Caco-2 (cell line): ENCODE results near the gene RUNDC3A. TPM values are rescaled to one million over a fixed set of nuclear protein-coding genes. Genes with fewer than 3 reads are reported as not detected.

Experiments used
- BruUV-seq: library from RNA; stranded (reverse); fragments of 400-500 nt; replicated peaks from 2 replicates; lab custom pipeline; 2021; lab: Mats Ljungman, UMichigan
- CTCF ChIA-PET: fragments of 300-600 bp; sonication (Branson Sonifier 250); formaldehyde crosslinking; loops from one replicate; lab custom pipeline; 2022; ENCODE audit warnings: antibody characterized with exemption; lab: Charles Lee
- POLR2A ChIA-PET: fragments of 300-600 bp; sonication (Branson Sonifier 250); formaldehyde crosslinking; loops from one replicate; lab custom pipeline; 2022; ENCODE audit warnings: antibody characterized with exemption; lab: Charles Lee
- DNase-seq, 2 experiments: peaks; one replicate each; pipeline versions ENCODE4 v3.0.0 to v3.0.0-alpha.2; 2020 to 2022
- H3K27me3 ChIP-seq: replicated peaks from 2 replicates; pipeline ENCODE4 v1.6.0; 2011; ENCODE audit warnings: low read length; ENCODE audit not compliant: control insufficient read depth, insufficient read depth
- H3K36me3 ChIP-seq: 2 replicates; pipeline ENCODE4 v1.5.1; 2011; ENCODE audit warnings: low read length; ENCODE audit not compliant: control insufficient read depth, insufficient read depth
- H3K4me1 ChIP-seq: fragments of 250-450 bp; sonication (Bioruptor Pico); 2 replicates; pipeline ENCODE4 v1.5.1; 2020; ENCODE audit warnings: mild to moderate bottlenecking
- H3K4me3 ChIP-seq: 2 replicates; pipeline ENCODE4 v1.5.1; 2011; ENCODE audit warnings: low read depth, mild to moderate bottlenecking, control low read depth, low read length
- H3K9me3 ChIP-seq: fragments of 250-450 bp; sonication (Bioruptor Pico); 2 replicates; pipeline ENCODE4 v1.5.1; 2020; ENCODE audit warnings: mild to moderate bottlenecking, moderate library complexity
- H3K27ac Mint-ChIP-seq: one replicate; pipeline ENCODE4 v1.8.0; 2022; ENCODE audit warnings: mixed read lengths; ENCODE audit not compliant: unreplicated experiment
- H3K27me3 Mint-ChIP-seq: one replicate; pipeline ENCODE4 v1.8.0; 2022; ENCODE audit warnings: mixed read lengths; ENCODE audit not compliant: insufficient read depth, unreplicated experiment
- H3K36me3 Mint-ChIP-seq: one replicate; pipeline ENCODE4 v1.8.0; 2022; ENCODE audit warnings: mild to moderate bottlenecking, mixed read lengths; ENCODE audit not compliant: insufficient read depth, unreplicated experiment
- H3K4me1 Mint-ChIP-seq: one replicate; pipeline ENCODE4 v1.8.0; 2022; ENCODE audit warnings: low read depth, mixed read lengths; ENCODE audit not compliant: unreplicated experiment
- H3K4me3 Mint-ChIP-seq: one replicate; pipeline ENCODE4 v1.8.0; 2022; ENCODE audit warnings: mild to moderate bottlenecking, moderate library complexity, mixed read lengths; ENCODE audit not compliant: unreplicated experiment
- H3K9me3 Mint-ChIP-seq: one replicate; pipeline ENCODE4 v1.8.0; 2022; ENCODE audit warnings: mixed read lengths; ENCODE audit not compliant: unreplicated experiment
- intact Hi-C: fragments of 100-400 bp; cut with micrococcal nuclease; formaldehyde crosslinking; loops from one replicate; pipeline ENCODE4 v1.10.0; 2022; ENCODE audit not compliant: unreplicated experiment
- total RNA-seq: library from RNA; stranded (reverse); gene quantifications from 2 replicates; pipeline ENCODE4 v1.2.3, GENCODE V29; 2022
- TF ChIP-seq, protein P1 (sequence below), 2 experiments: fragments of 200-600 bp in 1 of 2; IDR thresholded peaks; 1 replicate in 1 of 2; 2 replicates in 1 of 2; pipeline versions ENCODE4 v1.5.1 to v1.8.0; 2011 to 2022; ENCODE audit warnings: antibody characterized with exemption in 1 of 2, control low read depth in 1 of 2, inconsistent platforms in 1 of 2, low read depth in 1 of 2, low read length in 1 of 2, mild to moderate bottlenecking in 1 of 2, moderate library complexity in 1 of 2; ENCODE audit not compliant: insufficient read depth in 1 of 2, severe bottlenecking in 1 of 2, unreplicated experiment in 1 of 2

RUNDC3A gene
- total RNA-seq, 1 experiment from 2014 or later = 0.34 TPM

GRCh38 chr17:44262654-44263225 is 45.7 kb upstream of the RUNDC3A start:
- intact Hi-C loops = no loop called here
- peaks cover 8% of the 10 kb centered on the region for H3K27me3 Mint-ChIP-seq
- no peak overlapping the region for H3K27ac Mint-ChIP-seq
- BruUV-seq = no TSS peak
- no peaks in the 10 kb centered on the region for H3K4me1 Mint-ChIP-seq
- no peaks in the 10 kb centered on the region for H3K36me3 ChIP-seq
- H3K27me3 ChIP-seq = no peaks in the 10 kb centered on the region
- no peaks in the 10 kb centered on the region for H3K4me1 ChIP-seq
- no peaks in the 10 kb centered on the region for H3K9me3 ChIP-seq
- POLR2A ChIA-PET = no interaction called here
- no peak for DNase-seq
- no peaks in the 10 kb centered on the region for H3K9me3 Mint-ChIP-seq
- no peaks in the 10 kb centered on the region for H3K36me3 Mint-ChIP-seq
- no peak overlapping the region for H3K4me3 ChIP-seq
- TF ChIP-seq, protein P1, sequence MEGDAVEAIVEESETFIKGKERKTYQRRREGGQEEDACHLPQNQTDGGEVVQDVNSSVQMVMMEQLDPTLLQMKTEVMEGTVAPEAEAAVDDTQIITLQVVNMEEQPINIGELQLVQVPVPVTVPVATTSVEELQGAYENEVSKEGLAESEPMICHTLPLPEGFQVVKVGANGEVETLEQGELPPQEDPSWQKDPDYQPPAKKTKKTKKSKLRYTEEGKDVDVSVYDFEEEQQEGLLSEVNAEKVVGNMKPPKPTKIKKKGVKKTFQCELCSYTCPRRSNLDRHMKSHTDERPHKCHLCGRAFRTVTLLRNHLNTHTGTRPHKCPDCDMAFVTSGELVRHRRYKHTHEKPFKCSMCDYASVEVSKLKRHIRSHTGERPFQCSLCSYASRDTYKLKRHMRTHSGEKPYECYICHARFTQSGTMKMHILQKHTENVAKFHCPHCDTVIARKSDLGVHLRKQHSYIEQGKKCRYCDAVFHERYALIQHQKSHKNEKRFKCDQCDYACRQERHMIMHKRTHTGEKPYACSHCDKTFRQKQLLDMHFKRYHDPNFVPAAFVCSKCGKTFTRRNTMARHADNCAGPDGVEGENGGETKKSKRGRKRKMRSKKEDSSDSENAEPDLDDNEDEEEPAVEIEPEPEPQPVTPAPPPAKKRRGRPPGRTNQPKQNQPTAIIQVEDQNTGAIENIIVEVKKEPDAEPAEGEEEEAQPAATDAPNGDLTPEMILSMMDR (IDR thresholded peaks at IDR 0.05; ENCODE audit: insufficient read depth in 1 of 2, low read depth in 1 of 2, low read length in 1 of 2, severe bottlenecking in 1 of 2, unreplicated experiment in 1 of 2) = no peak
- H3K4me3 Mint-ChIP-seq = no peak overlapping the region
- CTCF ChIA-PET = no interaction called here

DNA sequence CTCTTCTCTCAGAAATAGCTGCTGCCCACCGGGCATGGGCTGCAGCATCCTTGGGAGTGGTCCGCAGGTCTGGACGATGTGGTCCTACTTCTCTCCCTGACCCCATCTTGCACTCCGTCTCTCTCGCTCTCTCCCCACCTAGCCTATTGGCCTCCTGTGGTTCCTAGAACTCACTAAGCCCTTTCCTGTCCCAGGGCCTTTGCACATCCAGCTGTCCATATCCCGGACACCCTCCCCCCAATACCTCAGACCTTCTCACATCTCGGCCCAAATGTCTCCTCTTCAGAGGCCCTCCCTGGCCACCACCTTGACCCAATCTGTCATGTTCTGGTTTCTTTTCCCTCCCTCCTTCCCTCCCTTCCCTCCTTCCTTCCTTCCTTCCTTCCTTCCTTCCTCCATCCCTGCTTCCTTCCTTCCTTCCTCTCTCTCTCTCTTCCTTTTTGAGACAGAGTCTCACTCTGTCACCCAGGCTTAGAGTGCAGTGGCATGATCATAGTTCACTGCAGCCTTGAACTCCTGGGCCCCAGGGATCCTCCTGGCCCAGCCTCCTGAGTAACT is 45.0 kb upstream of the RUNDC3A start:
- H3K9me3 Mint-ChIP-seq = no peaks in the 10 kb centered on the region
- H3K27me3 Mint-ChIP-seq = peaks cover 8% of the 10 kb centered on the region
- TF ChIP-seq, protein P1 (IDR thresholded peaks at IDR 0.05; ENCODE audit: insufficient read depth in 1 of 2, low read depth in 1 of 2, low read length in 1 of 2, severe bottlenecking in 1 of 2, unreplicated experiment in 1 of 2) = no peak
- H3K36me3 Mint-ChIP-seq = no peaks in the 10 kb centered on the region
- ChIA-PET CTCF (no interaction called here), POLR2A (no interaction called here)
- H3K4me3 ChIP-seq = no peak overlapping the region
- H3K27me3 ChIP-seq = no peaks in the 10 kb centered on the region
- H3K27ac Mint-ChIP-seq = no peak overlapping the region
- H3K4me1 ChIP-seq = no peaks in the 10 kb centered on the region
- no peaks in the 10 kb centered on the region for H3K36me3 ChIP-seq
- intact Hi-C loops = no loop called here
- no peaks in the 10 kb centered on the region for H3K9me3 ChIP-seq
- no peak overlapping the region for H3K4me3 Mint-ChIP-seq
- no peaks in the 10 kb centered on the region for H3K4me1 Mint-ChIP-seq
- no TSS peak for BruUV-seq
- DNase-seq = no peak

GRCh38 chr17:44266402-44267164 is 41.8 kb upstream of the RUNDC3A start:
- BruUV-seq = no TSS peak
- H3K36me3 ChIP-seq = no peaks in the 10 kb centered on the region
- peaks cover 8% of the 10 kb centered on the region for H3K27me3 Mint-ChIP-seq
- intact Hi-C loops = no loop called here
- H3K27me3 ChIP-seq = no peaks in the 10 kb centered on the region
- no peaks in the 10 kb centered on the region for H3K36me3 Mint-ChIP-seq
- CTCF ChIA-PET = interaction anchor here (0.6 to 1.2 kb wide), 2 partner anchors 18 to 45 kb away, joined by 4 read pairs; no protein-coding TSS in a partner anchor
- TF ChIP-seq, protein P1 (IDR thresholded peaks at IDR 0.05; ENCODE audit: insufficient read depth in 1 of 2, low read depth in 1 of 2, low read length in 1 of 2, severe bottlenecking in 1 of 2, unreplicated experiment in 1 of 2) = no peak
- no peaks in the 10 kb centered on the region for H3K9me3 Mint-ChIP-seq
- H3K4me1 ChIP-seq = no peaks in the 10 kb centered on the region
- no peak overlapping the region for H3K4me3 ChIP-seq
- H3K4me3 Mint-ChIP-seq = no peak overlapping the region
- no peak overlapping the region for H3K27ac Mint-ChIP-seq
- DNase-seq = no peak
- POLR2A ChIA-PET = no interaction called here
- no peaks in the 10 kb centered on the region for H3K9me3 ChIP-seq
- H3K4me1 Mint-ChIP-seq = no peaks in the 10 kb centered on the region
